HepG2 (cell line): ENCODE data around the gene PPP1R13B. TPM values are rescaled to one million over a fixed set of nuclear protein-coding genes. Genes with fewer than 3 reads are reported as not detected.
A peak's percentile ranks its signal among the peaks of the same experiment; 100 is the strongest.

Source experiments
- ATRX ChIP-seq: sonication (generic); formaldehyde crosslinking; IDR thresholded peaks from 2 replicates; pipeline ENCODE4 v1.4.0; 2020; ENCODE audit warnings: missing genetic modification reagents, borderline replicate concordance
- CC2D1A ChIP-seq: sonication (generic); formaldehyde crosslinking; IDR thresholded peaks from 2 replicates; pipeline ENCODE4 v1.8.1; 2023; ENCODE audit warnings: mild to moderate bottlenecking, missing genetic modification reagents
- FLYWCH1 ChIP-seq: sonication (generic); formaldehyde crosslinking; IDR thresholded peaks from 2 replicates; pipeline ENCODE4 v1.8.1; 2023; ENCODE audit warnings: mild to moderate bottlenecking, missing genetic modification reagents
- IKZF1 ChIP-seq: fragments of 450-650 bp; IDR thresholded peaks from 2 replicates; pipeline ENCODE4 v1.7.1; 2016
- KAT2B ChIP-seq: fragments of 150-350 bp; IDR thresholded peaks from 2 replicates; pipeline ENCODE4 v1.6.1; 2014; ENCODE audit warnings: low read depth, low read length, borderline replicate concordance
- KLF11 ChIP-seq: IDR thresholded peaks from 2 replicates; pipeline ENCODE4 v1.6.1; 2016; ENCODE audit warnings: missing compliant biosample characterization
- MZF1 ChIP-seq: sonication (generic); formaldehyde crosslinking; IDR thresholded peaks from 2 replicates; pipeline ENCODE4 v1.8.1; 2023; ENCODE audit warnings: mild to moderate bottlenecking, missing genetic modification reagents, borderline replicate concordance
- ONECUT2 ChIP-seq: sonication (generic); formaldehyde crosslinking; IDR thresholded peaks from 2 replicates; pipeline ENCODE4 v1.4.0; 2020; ENCODE audit warnings: missing genetic modification reagents
- SP1 ChIP-seq, 2 experiments: fragments of 450-650 bp in 1 of 2; sonication (generic) in 1 of 2; formaldehyde crosslinking in 1 of 2; IDR thresholded peaks; 2 replicates each; pipeline versions ENCODE4 v1.4.0 to v1.6.1; 2016 to 2020; ENCODE audit warnings: missing genetic modification reagents in 1 of 2
- SP140L ChIP-seq: sonication (generic); formaldehyde crosslinking; IDR thresholded peaks from 2 replicates; pipeline ENCODE4 v1.4.0; 2020; ENCODE audit warnings: missing genetic modification reagents, borderline replicate concordance
- TCF12 ChIP-seq, 2 experiments: fragments of 450-650 bp in 1 of 2; sonication (generic) in 1 of 2; formaldehyde crosslinking in 1 of 2; IDR thresholded peaks; 2 replicates each; pipeline versions ENCODE4 v1.6.1 to v1.8.0; 2017 to 2022; ENCODE audit warnings: antibody characterized with exemption in 1 of 2, mild to moderate bottlenecking in 1 of 2, missing genetic modification reagents in 1 of 2, moderate library complexity in 1 of 2
- ZFP36 ChIP-seq: fragments of 150-350 bp; IDR thresholded peaks from 2 replicates; pipeline ENCODE4 v1.6.1; 2018; ENCODE audit warnings: borderline replicate concordance, low read length, low read depth; ENCODE audit not compliant: partially characterized antibody
- ZFP36L2 ChIP-seq: sonication (generic); formaldehyde crosslinking; IDR thresholded peaks from 2 replicates; pipeline ENCODE4 v1.4.0; 2020; ENCODE audit warnings: missing genetic modification reagents
- ZNF225 ChIP-seq: sonication (generic); formaldehyde crosslinking; IDR thresholded peaks from 2 replicates; pipeline ENCODE4 v1.4.0; 2020; ENCODE audit warnings: mild to moderate bottlenecking, missing genetic modification reagents
- ZNF230 ChIP-seq: sonication (generic); formaldehyde crosslinking; IDR thresholded peaks from 2 replicates; pipeline ENCODE4 v1.4.0; 2020; ENCODE audit warnings: mild to moderate bottlenecking, missing genetic modification reagents
- ZNF570 ChIP-seq: sonication (generic); formaldehyde crosslinking; IDR thresholded peaks from 2 replicates; pipeline ENCODE4 v1.4.0; 2020; ENCODE audit warnings: mild to moderate bottlenecking, missing genetic modification reagents, borderline replicate concordance
- ZNF770 ChIP-seq: sonication (generic); formaldehyde crosslinking; IDR thresholded peaks from 2 replicates; pipeline ENCODE4 v1.5.0; 2020; ENCODE audit warnings: mild to moderate bottlenecking, missing genetic modification reagents
- polyA plus RNA-seq, 8 experiments: library from polyadenylated mRNA; depleted of rRNA in 3 of 8; stranded (reverse) in 7 of 8; unstranded in 1 of 8; fragments of >200 nt; fragmentation: Illumina TruSeq in 4 of 8; extraction: Trizol in 4 of 8; gene quantifications; 2 replicates each; pipeline versions ENCODE4 v1.2.1 to v1.2.3, GENCODE V29; 2011 to 2016; ENCODE audit warnings: low read depth in 4 of 8, missing spikeins in 1 of 8, mixed read lengths in 1 of 8; ENCODE audit not compliant: insufficient read depth in 1 of 8
- total RNA-seq, 5 experiments: library from RNA; depleted of rRNA; stranded (reverse); fragments of >200 nt; fragmentation: Illumina TruSeq; extraction: Trizol; gene quantifications; 2 replicates each; pipeline ENCODE4 v1.2.3, GENCODE V29; 2016; ENCODE audit warnings: low read depth in 1 of 5
- TF ChIP-seq, protein P1 (sequence below): sonication (generic); formaldehyde crosslinking; IDR thresholded peaks from 2 replicates; pipeline ENCODE4 v1.9.0; 2021; ENCODE audit warnings: mild to moderate bottlenecking, missing genetic modification reagents
- TF ChIP-seq, protein P2 (sequence below): sonication (generic); formaldehyde crosslinking; IDR thresholded peaks from 2 replicates; pipeline ENCODE4 v1.8.1; 2023; ENCODE audit warnings: missing genetic modification reagents, inconsistent platforms, borderline replicate concordance
- TF ChIP-seq, protein P3 (sequence below): sonication (generic); formaldehyde crosslinking; IDR thresholded peaks from 2 replicates; pipeline ENCODE4 v1.5.0; 2020; ENCODE audit warnings: missing genetic modification reagents

The PPP1R13B gene
- total and polyA plus RNA-seq, 2 of the 13 experiments (the other 11 are each of a cell fraction or from before 2014, with no cell fraction given): 4.6 to 9.4 TPM

DNA sequence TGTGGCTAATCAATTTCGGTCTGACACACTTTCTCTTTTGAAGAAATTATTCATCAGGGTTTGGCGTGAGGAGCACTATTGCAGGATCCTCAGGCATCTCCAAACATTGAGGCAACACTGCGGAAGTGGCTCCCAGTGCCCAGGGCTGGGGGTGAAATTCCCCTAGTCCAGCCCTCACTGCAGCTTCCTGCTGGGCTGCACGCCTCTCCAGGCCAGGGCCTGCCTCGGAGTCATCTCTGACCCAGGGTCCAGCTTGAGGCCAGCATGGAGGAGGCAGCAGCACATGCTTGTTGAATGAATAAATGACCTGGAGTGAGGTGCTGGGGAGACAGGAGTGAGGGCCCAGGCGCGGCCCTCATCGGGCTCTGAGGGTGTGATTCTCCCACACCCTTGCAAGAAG lies 44.9 kb upstream of the PPP1R13B start (continued):
- TF ChIP-seq, protein P1, sequence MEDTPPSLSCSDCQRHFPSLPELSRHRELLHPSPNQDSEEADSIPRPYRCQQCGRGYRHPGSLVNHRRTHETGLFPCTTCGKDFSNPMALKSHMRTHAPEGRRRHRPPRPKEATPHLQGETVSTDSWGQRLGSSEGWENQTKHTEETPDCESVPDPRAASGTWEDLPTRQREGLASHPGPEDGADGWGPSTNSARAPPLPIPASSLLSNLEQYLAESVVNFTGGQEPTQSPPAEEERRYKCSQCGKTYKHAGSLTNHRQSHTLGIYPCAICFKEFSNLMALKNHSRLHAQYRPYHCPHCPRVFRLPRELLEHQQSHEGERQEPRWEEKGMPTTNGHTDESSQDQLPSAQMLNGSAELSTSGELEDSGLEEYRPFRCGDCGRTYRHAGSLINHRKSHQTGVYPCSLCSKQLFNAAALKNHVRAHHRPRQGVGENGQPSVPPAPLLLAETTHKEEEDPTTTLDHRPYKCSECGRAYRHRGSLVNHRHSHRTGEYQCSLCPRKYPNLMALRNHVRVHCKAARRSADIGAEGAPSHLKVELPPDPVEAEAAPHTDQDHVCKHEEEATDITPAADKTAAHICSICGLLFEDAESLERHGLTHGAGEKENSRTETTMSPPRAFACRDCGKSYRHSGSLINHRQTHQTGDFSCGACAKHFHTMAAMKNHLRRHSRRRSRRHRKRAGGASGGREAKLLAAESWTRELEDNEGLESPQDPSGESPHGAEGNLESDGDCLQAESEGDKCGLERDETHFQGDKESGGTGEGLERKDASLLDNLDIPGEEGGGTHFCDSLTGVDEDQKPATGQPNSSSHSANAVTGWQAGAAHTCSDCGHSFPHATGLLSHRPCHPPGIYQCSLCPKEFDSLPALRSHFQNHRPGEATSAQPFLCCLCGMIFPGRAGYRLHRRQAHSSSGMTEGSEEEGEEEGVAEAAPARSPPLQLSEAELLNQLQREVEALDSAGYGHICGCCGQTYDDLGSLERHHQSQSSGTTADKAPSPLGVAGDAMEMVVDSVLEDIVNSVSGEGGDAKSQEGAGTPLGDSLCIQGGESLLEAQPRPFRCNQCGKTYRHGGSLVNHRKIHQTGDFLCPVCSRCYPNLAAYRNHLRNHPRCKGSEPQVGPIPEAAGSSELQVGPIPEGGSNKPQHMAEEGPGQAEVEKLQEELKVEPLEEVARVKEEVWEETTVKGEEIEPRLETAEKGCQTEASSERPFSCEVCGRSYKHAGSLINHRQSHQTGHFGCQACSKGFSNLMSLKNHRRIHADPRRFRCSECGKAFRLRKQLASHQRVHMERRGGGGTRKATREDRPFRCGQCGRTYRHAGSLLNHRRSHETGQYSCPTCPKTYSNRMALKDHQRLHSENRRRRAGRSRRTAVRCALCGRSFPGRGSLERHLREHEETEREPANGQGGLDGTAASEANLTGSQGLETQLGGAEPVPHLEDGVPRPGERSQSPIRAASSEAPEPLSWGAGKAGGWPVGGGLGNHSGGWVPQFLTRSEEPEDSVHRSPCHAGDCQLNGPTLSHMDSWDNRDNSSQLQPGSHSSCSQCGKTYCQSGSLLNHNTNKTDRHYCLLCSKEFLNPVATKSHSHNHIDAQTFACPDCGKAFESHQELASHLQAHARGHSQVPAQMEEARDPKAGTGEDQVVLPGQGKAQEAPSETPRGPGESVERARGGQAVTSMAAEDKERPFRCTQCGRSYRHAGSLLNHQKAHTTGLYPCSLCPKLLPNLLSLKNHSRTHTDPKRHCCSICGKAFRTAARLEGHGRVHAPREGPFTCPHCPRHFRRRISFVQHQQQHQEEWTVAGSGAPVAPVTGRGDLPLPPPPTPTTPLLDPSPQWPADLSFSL: no peak
- TF ChIP-seq MZF1 (CRISPR knock-in tag): no peak
- TF ChIP-seq IKZF1: no peak
- no peak for TF ChIP-seq ATRX (CRISPR knock-in tag)
- no peak for TF ChIP-seq SP140L
- TF ChIP-seq SP1 (IDR thresholded peaks at IDR 0.05): no peak
- TF ChIP-seq SP1 (CRISPR knock-in tag; IDR thresholded peaks at IDR 0.05): no peak
- TF ChIP-seq CC2D1A (CRISPR knock-in tag): no peak
- no peak for TF ChIP-seq ZFP36L2 (CRISPR knock-in tag)
- TF ChIP-seq FLYWCH1: no peak
- TF ChIP-seq ONECUT2 (CRISPR knock-in tag): no peak
- no peak for TF ChIP-seq KAT2B
- no peak for TF ChIP-seq ZNF225
- TF ChIP-seq ZNF230: no peak
- no peak for TF ChIP-seq KLF11 (CRISPR knock-in tag)
- peak; percentile 98 for TF ChIP-seq ZFP36
- TF ChIP-seq ZNF570 (CRISPR knock-in tag): no peak
- TF ChIP-seq, protein P2, sequence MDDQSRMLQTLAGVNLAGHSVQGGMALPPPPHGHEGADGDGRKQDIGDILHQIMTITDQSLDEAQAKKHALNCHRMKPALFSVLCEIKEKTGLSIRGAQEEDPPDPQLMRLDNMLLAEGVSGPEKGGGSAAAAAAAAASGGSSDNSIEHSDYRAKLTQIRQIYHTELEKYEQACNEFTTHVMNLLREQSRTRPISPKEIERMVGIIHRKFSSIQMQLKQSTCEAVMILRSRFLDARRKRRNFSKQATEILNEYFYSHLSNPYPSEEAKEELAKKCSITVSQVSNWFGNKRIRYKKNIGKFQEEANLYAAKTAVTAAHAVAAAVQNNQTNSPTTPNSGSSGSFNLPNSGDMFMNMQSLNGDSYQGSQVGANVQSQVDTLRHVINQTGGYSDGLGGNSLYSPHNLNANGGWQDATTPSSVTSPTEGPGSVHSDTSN (CRISPR knock-in tag): no peak
- peak; percentile 47; the same call in 1 of the 2 replicates for TF ChIP-seq ZNF770 (CRISPR knock-in tag)
- no peak for TF ChIP-seq TCF12 (IDR thresholded peaks at IDR 0.05)
- TF ChIP-seq TCF12 (CRISPR knock-in tag; IDR thresholded peaks at IDR 0.05): no peak
- TF ChIP-seq, protein P3, sequence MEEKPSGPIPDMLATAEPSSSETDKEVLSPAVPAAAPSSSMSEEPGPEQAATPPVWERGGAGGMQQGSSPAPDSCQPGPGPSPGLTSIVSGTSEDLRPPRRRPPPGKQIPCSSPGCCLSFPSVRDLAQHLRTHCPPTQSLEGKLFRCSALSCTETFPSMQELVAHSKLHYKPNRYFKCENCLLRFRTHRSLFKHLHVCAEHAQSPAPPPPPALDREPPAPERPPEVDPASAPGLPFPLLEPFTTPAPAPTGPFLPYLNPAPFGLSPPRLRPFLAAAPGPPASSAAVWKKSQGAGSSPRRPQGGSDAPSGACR (CRISPR knock-in tag): 0 out of 2 replicates have a peak, but pooled peaks have one; percentile 39
